GM18909 (cell line): Measurements from ENCODE around the gene LEFTY2.
"Not testable (repeated sequence)": the region's sequence is repeated elsewhere in the genome, so short reads cannot be mapped to it uniquely, and the experiment has no call there.

ENCODE experiments used
- ATAC-seq: cut with Tn5 transposase; IDR thresholded peaks from one replicate; pipeline ENCODE4 v1.9.1; 2021; ENCODE audit warnings: mild to moderate bottlenecking; ENCODE audit not compliant: unreplicated experiment, poor library complexity

LEFTY2 gene

GRCh38 chr1:225933072-225933471 is 7.9 kb downstream of the LEFTY2 start:
- ATAC-seq = no peak

GRCh38 chr1:225931270-225932136 is 9.5 kb downstream of the LEFTY2 start:
- no peak for ATAC-seq

GRCh38 chr1:225930566-225930965 is 10.5 kb downstream of the LEFTY2 start:
- no peak for ATAC-seq

GRCh38 chr1:225929462-225929861 is 11.6 kb downstream of the LEFTY2 start:
- not testable (repeated sequence) for ATAC-seq

- no peak for ATAC-seq
Measured at GRCh38 chr1:225928186-225929175, 12.5 kb downstream of the LEFTY2 start.

GRCh38 chr1:225926551-225927113 is 14.4 kb downstream of the LEFTY2 start:
- ATAC-seq = no peak

- peak; percentile 97 for ATAC-seq
Measured at GRCh38 chr1:225923692-225924555, 17.1 kb downstream of the LEFTY2 start, which contains the start of gene PYCR2. Gene PYCR2 (minus strand): TSS chr1:225924250. CDS start chr1:225924110, 140 bp downstream.

- no peak for ATAC-seq
Measured at GRCh38 chr1:225923381-225923691, 17.7 kb downstream of the LEFTY2 start.

- ATAC-seq = no peak
Measured at GRCh38 chr1:225921734-225922709, 19.0 kb downstream of the LEFTY2 start.

- no peak for ATAC-seq
Measured at GRCh38 chr1:225919906-225920305, 21.1 kb downstream of the LEFTY2 start.

GRCh38 chr1:225918280-225918679 is 22.7 kb downstream of the LEFTY2 start:
- no peak for ATAC-seq

GRCh38 chr1:225917536-225917935 is 23.5 kb downstream of the LEFTY2 start:
- ATAC-seq = no peak

- ATAC-seq = no peak
Measured at GRCh38 chr1:225917101-225917500, 23.9 kb downstream of the LEFTY2 start.

- no peak for ATAC-seq
Measured at GRCh38 chr1:225915538-225915991, 25.5 kb downstream of the LEFTY2 start.

GRCh38 chr1:225914947-225915346 is 26.1 kb downstream of the LEFTY2 start:
- no peak for ATAC-seq

GRCh38 chr1:225914391-225914790 is 26.6 kb downstream of the LEFTY2 start:
- no peak for ATAC-seq

GRCh38 chr1:225911191-225912130 is 29.6 kb downstream of the LEFTY2 start:
- peak; percentile 68 for ATAC-seq
